ENCODE data around the gene FHAD1.

FHAD1 gene

DNA sequence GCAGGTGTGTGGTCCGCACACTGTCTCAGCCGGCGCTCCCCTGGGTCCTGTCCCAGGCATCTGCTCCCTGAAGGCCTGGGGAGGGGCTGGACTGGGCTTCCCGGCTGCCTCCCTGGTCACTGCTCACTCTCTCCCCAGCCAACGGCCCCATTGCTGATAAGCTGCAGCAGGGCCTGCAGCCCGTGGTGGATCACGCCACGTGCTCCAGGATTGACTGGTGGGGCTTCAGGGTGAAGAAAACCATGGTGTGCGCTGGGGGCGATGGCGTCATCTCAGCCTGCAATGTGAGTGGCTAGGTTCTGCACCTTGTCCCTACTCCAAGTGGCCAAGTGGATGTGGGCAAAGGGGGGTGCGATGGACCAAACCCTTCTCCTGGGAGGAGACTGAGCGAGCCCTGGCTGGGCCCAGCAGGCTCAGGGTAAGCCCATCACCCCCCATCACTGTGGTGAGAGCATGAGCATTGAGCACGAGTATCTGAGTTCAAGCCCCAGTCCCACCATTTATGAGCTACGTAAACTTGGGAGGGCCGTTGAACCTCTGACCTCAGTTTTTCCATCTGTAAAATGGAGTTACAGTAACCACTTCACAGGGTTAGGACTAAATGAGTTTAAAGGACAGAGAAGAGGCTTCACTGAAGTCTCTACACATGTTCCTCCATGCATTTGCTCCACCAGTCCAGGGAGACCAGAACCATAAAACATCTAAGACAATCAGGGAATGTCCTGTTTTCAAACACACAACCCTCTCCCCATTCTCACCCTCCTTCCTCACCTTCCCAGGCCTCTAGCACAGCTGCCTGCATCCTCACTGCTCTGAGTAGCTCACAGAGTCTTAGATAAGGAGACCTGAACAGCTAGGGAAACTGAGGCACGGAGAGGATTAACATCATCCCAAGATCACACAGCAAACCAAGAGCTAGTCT is 197.7 kb downstream of the FHAD1 start:
- DNase-seq = no peak

DNA sequence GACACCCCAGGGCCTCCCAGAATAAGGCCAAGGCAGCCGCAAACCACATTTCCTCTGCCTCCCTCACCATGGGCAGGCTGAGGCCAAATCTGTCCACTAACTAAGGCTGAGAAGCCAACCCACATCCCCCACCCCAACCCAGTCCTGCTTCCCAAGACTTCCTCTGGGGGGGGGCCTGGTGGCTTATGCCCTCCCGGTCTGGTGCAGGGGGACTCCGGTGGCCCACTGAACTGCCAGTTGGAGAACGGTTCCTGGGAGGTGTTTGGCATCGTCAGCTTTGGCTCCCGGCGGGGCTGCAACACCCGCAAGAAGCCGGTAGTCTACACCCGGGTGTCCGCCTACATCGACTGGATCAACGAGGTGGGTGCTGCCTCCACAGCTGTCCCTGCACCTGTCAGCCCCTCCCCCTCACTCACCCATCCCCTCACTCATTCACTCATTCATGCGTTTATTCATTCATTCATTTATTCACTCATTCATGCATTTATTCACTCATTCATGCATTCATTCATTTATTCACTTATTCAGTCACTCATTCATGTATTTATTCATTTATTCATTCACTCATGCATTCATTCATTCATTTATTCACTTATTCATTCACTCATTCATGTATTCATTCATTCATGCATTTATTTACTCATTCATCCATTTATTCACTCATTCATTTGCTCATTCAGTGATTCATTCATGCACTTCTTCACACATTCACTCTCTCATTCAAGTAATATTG is 198.5 kb downstream of the FHAD1 start:
- DNase-seq = no peak

DNA sequence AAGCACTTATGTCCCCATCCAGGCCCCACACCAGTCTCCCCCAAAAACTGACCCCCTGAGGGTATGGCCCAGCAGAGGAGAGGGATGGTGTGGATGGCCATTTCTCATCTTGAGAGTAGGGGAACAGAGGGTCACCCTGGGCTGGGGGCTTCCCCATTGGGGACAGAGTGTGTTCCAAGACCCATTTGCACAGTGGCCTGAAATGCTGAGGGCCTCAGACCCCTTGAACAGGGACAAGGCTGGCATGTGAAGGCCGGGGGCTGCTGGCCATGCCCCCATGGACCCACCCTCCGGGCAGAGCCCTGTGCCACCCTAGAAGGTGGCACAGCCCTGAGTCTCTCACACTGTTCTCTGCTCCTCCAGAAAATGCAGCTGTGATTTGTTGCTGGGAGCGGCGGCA is 199.2 kb downstream of the FHAD1 start:
- no peak for DNase-seq
